ENCODE results near the gene MAP1LC3B.
"Not testable (repeated sequence)": the region's sequence is repeated elsewhere in the genome, so short reads cannot be mapped to it uniquely, and the experiment has no call there.

MAP1LC3B gene

GRCh38 chr16:87361916-87362619 lies 30.1 kb upstream of the MAP1LC3B start:
- DNase-seq: no peak

- DNase-seq: not testable (repeated sequence)
Observed at GRCh38 chr16:87362828-87363559, 29.1 kb upstream of the MAP1LC3B start.

GRCh38 chr16:87363771-87364455 lies 28.2 kb upstream of the MAP1LC3B start:
- DNase-seq: no peak

GRCh38 chr16:87365021-87365713 lies 27.0 kb upstream of the MAP1LC3B start:
- no peak for DNase-seq

GRCh38 chr16:87366288-87366687 lies 25.8 kb upstream of the MAP1LC3B start:
- DNase-seq: no peak

- DNase-seq: no peak
Observed at GRCh38 chr16:87366930-87367329, 25.2 kb upstream of the MAP1LC3B start.

GRCh38 chr16:87367529-87367928 lies 24.6 kb upstream of the MAP1LC3B start:
- no peak for DNase-seq

- DNase-seq: no peak
Observed at GRCh38 chr16:87368029-87368770, 23.9 kb upstream of the MAP1LC3B start.

GRCh38 chr16:87369117-87369765 lies 22.9 kb upstream of the MAP1LC3B start:
- DNase-seq: no peak

GRCh38 chr16:87369796-87370719 lies 22.1 kb upstream of the MAP1LC3B start:
- no peak for DNase-seq

- no peak for DNase-seq
Observed at GRCh38 chr16:87371261-87371866, 20.8 kb upstream of the MAP1LC3B start.

- DNase-seq: no peak
Observed at GRCh38 chr16:87372305-87372704, 19.8 kb upstream of the MAP1LC3B start.

GRCh38 chr16:87374313-87374712 lies 17.8 kb upstream of the MAP1LC3B start:
- no peak for DNase-seq

- no peak for DNase-seq
Observed at GRCh38 chr16:87375426-87376135, 16.6 kb upstream of the MAP1LC3B start.

GRCh38 chr16:87376660-87377059 lies 15.5 kb upstream of the MAP1LC3B start:
- DNase-seq: no peak

GRCh38 chr16:87379312-87379752 lies 12.8 kb upstream of the MAP1LC3B start:
- not testable (repeated sequence) for DNase-seq

GRCh38 chr16:87380403-87380802 lies 11.7 kb upstream of the MAP1LC3B start:
- no peak for DNase-seq

GRCh38 chr16:87380881-87381280 lies 11.3 kb upstream of the MAP1LC3B start:
- DNase-seq: no peak

GRCh38 chr16:87382023-87382785 lies 9.9 kb upstream of the MAP1LC3B start:
- no peak for DNase-seq

All from fibroblast of skin of right quadriceps (primary cell).